ENCODE measurements around the gene UNC119. TPM values are rescaled to one million over a fixed set of nuclear protein-coding genes. Genes with fewer than 3 reads are reported as not detected.
"Not testable (repeated sequence)": the region's sequence is repeated elsewhere in the genome, so short reads cannot be mapped to it uniquely, and the experiment has no call there.

UNC119 gene
- total RNA-seq, 1 donor from 2014 or later: 19.2 TPM

GRCh38 chr17:28541439-28541838, 11.0 kb downstream of the UNC119 start:
- no peak for ATAC-seq

DNA sequence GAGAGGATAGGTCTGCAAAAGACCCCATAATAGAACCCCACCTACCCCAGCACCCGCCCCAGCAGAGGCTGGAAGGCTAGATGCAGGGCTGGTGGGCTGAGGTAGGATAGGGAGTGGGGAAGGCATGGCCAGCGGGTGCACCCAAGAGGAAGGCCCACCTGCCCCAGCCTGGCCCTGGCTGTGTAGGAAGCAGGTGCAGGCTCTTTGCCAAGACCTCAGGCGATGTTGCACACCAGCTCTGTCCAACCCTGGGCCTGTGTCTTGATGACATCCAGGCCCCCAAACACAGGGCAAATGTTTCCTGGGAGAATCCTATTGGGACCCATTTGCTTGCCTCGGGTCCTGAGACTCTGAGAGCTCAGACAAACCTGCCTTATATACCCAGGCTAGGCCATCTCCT, 12.2 kb downstream of the UNC119 start:
- peak; percentile 29 for ATAC-seq

DNA sequence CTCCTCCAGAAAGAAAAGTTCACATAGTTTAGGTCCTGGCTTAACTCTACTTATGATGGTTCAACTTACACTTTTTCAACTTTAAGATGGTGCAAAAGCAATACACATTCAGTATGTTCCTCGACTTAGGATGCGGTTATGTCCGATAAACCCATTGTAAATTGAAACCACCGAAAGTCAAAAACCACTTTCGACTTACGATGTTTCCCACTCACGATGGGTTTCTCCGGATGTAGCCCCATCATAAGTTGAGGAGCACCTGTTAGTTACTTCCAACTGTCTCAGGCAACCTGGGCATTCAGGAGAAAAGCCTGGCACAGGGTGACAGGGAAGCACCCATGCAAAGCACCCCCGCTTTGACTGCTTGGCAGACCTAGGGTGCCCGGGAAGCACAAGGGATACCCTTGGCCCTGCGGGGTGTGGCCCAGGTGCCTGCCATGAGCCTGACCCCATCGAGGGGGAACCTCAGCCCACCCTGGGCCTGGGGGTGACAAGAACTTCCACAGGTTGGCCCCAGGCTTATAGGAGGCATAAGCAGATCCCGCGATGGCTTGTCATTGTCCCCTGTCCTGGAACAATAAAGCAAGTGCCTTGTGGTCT, 14.0 kb downstream of the UNC119 start:
- no peak for ATAC-seq

- no peak for ATAC-seq
Observed at GRCh38 chr17:28537219-28537610, 15.2 kb downstream of the UNC119 start.

DNA sequence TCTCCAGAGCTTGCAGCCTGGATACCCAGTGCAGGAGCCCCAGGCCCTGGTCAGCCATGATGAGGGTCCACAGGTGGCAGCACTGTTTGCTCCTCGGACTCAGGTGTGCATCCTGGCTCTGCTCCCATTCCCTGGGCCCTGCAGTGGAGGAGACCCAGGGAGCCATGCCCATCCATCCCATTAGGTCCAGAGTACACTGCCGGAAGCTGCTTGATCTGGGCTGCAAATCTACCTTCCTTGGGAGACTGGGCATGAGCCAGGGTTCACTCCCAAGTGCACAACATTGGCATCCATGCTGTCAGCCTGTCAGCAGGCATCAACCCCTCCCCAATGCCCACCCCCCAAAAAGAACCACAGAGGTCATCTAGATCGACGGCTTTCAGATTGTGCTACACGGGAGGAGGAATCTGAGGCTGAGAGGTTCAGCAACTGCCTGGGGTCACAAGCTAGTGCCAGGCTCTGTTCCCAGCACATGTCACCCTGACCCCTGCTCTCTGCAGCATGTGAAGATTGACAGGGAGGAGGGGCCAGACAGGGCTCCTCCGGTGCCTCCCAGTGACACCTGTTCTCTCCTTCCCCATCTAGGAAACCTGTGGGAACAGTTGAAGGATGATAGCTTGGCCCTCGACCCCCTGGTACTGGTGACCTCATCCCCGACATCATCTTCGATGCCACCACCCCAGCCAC, 15.7 kb downstream of the UNC119 start:
- no peak for ATAC-seq

- ATAC-seq: no peak
Observed at GRCh38 chr17:28534740-28535375, 17.6 kb downstream of the UNC119 start.

DNA sequence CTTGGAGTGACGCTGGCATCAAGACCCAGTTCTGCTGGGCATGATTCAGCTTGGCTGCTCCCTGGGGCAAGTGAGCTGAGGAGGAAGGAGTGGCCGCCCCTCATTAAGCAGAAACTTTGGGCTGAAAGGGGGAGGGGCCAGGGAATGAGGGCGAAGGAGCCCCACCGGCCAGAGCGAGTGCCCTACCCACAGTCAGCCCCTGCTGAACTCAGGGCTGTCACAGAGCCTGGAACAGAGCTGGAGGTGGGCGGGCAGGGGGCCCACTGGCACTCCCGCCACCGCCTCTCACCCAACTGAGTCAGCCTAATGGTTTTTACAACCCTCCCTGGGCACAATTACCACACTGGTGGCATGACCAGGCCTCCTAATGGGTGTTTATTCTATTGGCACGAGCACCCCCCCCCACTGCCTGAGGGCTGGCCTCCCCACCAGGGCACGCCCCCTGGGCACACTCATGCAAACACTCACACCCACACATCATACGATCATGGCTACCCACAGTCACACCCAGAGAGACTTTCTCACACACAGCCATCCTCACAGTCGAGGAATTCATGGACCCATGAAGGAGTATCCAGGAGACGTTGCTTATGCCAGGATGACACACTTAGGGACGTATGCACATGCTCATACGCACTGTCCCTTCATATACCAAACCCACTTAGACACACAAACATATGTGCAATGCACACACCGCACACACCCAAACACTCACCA, 19.2 kb downstream of the UNC119 start:
- peak; percentile 70 for ATAC-seq

- ATAC-seq: no peak
Observed at GRCh38 chr17:28532050-28532960, 20.1 kb downstream of the UNC119 start.

DNA sequence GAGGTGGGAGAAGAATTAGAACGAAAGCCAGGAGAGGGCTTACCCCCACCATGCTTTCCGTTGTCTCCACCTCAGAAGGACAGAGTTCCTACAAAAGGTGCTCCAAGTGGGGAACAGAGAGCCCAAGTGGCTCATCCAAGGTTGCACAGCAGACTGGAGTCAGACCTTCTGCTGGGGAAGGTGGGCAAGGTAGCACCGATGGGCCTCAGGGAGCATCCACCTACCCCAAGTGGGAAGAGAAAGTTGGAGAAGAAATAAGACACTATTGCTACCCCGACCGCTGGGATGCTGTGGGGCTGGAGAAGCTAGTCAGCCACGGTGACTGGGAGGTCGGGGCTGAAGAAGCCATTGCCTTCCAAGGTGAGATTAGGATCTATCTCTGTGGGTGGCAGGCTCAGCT, 21.5 kb downstream of the UNC119 start:
- ATAC-seq: no peak

DNA sequence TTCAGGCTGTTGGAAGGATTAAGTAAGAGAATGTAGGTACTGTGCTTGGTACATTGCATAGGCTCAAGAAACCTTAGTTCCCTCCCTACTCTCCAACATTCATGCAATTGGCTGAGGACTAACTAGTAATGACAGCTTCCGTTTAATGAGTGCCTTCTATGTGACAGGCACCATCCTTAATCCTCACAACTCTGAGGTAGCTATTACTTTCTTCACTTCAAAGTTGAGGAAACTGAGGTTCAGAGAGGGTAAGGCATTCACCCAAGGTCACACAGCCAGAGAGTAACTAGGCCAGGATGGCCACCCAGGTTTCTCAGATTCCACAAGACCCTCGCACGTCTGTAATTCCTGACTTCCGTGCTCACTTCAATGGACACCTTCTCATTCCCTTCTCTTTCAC, 22.2 kb downstream of the UNC119 start:
- ATAC-seq: no peak

DNA sequence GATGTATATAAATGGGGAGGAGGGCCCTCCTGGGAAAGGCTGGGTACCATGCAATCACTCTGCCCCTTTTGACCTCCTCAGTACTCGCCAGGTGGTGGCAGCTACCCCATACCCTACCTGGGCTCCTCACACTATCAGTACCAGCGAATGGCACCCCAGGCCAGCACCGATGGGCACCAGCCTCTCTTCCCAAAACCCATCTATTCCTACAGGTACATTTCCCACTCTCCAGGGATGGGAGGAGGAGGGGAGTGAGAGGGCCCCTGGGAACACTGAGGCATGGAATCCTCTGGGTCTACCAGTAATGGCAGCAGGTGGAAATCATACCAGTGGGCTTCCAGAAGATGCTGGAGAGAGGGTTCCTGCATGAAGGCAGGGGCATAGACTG, 23.4 kb downstream of the UNC119 start:
- ATAC-seq: no peak

GRCh38 chr17:28528327-28529012, 24.0 kb downstream of the UNC119 start:
- ATAC-seq: peak; percentile 57

DNA sequence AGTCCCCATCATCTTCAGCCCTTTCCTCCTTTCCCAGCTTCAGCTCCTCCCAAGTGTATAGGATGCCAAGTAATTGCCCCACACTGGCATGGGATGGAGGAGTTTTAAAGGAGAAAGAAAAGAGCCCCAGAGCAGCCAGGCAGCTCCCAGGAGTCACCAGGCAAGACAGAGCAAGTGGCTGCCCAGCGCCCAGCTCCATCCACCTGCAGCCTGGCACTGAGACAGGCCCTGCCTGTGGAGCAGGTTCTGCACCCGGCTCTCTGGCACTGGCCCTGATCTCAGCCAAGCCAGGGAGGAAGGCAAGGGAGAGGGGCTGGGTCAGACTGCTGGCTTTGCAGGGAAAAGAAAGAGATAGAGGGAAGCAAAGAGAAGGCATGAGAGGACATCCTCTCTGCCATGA, 24.6 kb downstream of the UNC119 start:
- peak; percentile 89 for ATAC-seq

GRCh38 chr17:28527181-28527681, 25.2 kb downstream of the UNC119 start:
- ATAC-seq: no peak

GRCh38 chr17:28526381-28526780, 26.0 kb downstream of the UNC119 start:
- ATAC-seq: no peak

DNA sequence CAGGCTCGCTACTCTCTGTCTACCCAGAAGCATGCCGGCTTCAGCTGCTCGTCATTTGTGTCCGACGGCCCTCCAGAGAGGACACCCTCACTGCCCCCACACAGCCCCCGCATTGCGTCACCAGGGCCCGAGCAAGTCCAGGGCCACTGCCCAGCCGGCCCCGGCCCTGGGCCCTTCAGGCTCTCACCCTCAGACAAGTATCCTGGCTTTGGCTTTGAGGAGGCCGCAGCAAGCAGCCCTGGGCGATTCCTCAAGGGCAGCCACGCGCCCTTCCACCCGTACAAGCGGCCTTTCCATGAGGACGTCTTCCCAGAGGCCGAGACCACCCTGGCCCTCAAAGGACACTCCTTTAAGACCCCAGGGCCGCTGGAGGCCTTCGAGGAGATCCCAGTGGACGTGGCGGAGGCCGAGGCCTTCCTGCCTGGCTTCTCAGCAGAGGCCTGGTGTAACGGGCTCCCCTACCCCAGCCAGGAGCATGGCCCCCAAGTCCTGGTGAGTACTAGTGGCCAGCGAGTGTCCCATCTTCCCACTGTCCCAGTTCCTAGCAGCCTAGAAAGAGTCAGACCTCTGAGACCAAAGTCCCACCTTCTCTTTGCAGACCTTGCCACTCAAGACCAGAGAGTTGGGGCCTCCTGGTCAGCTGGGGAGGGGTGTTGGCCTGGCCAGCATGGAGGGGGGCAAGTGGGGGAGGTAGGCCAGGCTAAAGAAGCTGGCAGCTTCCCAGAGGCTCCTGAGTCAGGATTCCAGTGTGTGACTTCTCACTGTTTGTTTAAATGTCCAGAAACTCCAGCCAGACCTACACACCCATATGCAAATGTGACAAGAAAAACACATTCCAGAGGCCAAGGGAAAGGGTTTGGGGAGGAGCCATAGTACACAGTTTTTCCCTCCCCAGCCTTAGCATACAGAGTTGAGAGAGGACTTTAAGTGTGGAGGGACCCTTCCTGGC, 27.7 kb downstream of the UNC119 start:
- ATAC-seq: peak; percentile 60

GRCh38 chr17:28523876-28524275, 28.5 kb downstream of the UNC119 start:
- no peak for ATAC-seq

DNA sequence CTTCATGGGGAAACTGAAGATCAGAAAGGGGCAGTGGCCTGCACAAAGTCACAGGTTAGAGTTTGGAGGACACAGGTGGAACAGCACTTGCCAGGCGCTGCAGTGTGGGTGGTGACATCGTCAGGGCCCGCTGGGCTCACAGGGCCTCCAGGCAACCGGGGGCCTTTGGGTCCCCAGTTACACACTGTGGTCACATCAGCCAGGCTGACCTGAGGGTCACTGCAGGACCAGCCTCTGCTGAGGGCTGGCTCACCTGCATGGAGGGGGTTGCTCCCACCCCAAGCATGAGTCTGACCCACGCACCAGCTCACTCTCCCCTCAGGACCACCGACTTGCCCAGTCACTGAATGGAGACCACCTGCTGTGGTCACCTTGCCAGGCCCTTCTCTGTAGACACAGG, 29.2 kb downstream of the UNC119 start:
- ATAC-seq: no peak

- ATAC-seq: not testable (repeated sequence)
Observed at GRCh38 chr17:28522281-28522680, 30.1 kb downstream of the UNC119 start.

Measured in esophagus mucosa (tissue), 1 donor.